ENCODE measurements around the gene TMUB2.

DNA sequence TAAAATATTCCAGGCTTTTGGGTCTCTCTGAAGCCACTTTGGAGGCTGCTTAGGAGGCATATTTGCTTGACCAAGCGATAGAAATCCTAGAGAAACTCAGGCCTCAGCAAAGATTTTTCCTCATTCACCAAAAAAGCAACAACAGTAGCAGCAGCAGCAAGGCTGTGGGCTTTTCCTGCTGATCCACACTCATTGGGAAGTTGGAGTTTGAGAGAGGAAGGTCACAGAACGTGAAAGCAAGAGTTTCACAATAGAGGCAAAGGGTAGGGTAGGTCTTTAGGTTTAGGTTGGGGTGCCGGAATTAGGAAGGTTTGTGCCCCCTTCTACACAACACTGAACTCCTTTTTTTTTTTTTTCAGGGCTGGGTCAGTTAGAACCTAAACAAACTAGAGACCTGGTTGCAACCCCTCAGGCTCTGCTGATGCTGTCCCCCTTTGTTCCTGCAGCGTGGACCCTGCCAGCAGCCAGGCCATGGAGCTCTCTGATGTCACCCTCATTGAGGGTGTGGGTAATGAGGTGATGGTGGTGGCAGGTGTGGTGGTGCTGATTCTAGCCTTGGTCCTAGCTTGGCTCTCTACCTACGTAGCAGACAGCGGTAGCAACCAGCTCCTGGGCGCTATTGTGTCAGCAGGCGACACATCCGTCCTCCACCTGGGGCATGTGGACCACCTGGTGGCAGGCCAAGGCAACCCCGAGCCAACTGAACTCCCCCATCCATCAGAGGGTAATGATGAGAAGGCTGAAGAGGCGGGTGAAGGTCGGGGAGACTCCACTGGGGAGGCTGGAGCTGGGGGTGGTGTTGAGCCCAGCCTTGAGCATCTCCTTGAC lies 2.0 kb downstream of the TMUB2 start:
- TF ChIP-seq, protein P1, sequence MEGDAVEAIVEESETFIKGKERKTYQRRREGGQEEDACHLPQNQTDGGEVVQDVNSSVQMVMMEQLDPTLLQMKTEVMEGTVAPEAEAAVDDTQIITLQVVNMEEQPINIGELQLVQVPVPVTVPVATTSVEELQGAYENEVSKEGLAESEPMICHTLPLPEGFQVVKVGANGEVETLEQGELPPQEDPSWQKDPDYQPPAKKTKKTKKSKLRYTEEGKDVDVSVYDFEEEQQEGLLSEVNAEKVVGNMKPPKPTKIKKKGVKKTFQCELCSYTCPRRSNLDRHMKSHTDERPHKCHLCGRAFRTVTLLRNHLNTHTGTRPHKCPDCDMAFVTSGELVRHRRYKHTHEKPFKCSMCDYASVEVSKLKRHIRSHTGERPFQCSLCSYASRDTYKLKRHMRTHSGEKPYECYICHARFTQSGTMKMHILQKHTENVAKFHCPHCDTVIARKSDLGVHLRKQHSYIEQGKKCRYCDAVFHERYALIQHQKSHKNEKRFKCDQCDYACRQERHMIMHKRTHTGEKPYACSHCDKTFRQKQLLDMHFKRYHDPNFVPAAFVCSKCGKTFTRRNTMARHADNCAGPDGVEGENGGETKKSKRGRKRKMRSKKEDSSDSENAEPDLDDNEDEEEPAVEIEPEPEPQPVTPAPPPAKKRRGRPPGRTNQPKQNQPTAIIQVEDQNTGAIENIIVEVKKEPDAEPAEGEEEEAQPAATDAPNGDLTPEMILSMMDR (conservative IDR thresholded peaks at IDR 0.05; ENCODE audit: low read length): no peak
- no peak for TF ChIP-seq EZH2phosphoT487 (IDR thresholded peaks at IDR 0.05; ENCODE audit: borderline replicate concordance)

Data from Loucy (cell line).